HG03469 (cell line): ENCODE data around the gene WSB1.
"Not testable (repeated sequence)": the region's sequence is repeated elsewhere in the genome, so short reads cannot be mapped to it uniquely, and the experiment has no call there.

Experiments used
- ATAC-seq: cut with Tn5 transposase; IDR thresholded peaks from one replicate; pipeline ENCODE4 v1.9.1; 2021; ENCODE audit warnings: mild to moderate bottlenecking, moderate library complexity, moderate number of reproducible peaks; ENCODE audit not compliant: unreplicated experiment

WSB1 gene

GRCh38 chr17:27313301-27313700 is 19.4 kb downstream of the WSB1 start:
- no peak for ATAC-seq

- no peak for ATAC-seq
Observed at GRCh38 chr17:27315322-27315721, 21.4 kb downstream of the WSB1 start.

GRCh38 chr17:27315796-27316465 is 22.0 kb downstream of the WSB1 start:
- no peak for ATAC-seq

- no peak for ATAC-seq
Observed at GRCh38 chr17:27318228-27318627, 24.3 kb downstream of the WSB1 start.

GRCh38 chr17:27318633-27319032 is 24.7 kb downstream of the WSB1 start:
- no peak for ATAC-seq

- ATAC-seq: no peak
Observed at GRCh38 chr17:27319541-27320221, 25.8 kb downstream of the WSB1 start.

GRCh38 chr17:27320222-27320560 is 26.3 kb downstream of the WSB1 start:
- ATAC-seq: no peak

- ATAC-seq: no peak
Observed at GRCh38 chr17:27321372-27321771, 27.5 kb downstream of the WSB1 start.

GRCh38 chr17:27322026-27322425 is 28.1 kb downstream of the WSB1 start:
- no peak for ATAC-seq

- ATAC-seq: no peak
Observed at GRCh38 chr17:27322690-27323508, 29.0 kb downstream of the WSB1 start.

- no peak for ATAC-seq
Observed at GRCh38 chr17:27323538-27324215, 29.8 kb downstream of the WSB1 start.

- no peak for ATAC-seq
Observed at GRCh38 chr17:27324771-27325339, 30.9 kb downstream of the WSB1 start.

GRCh38 chr17:27326051-27326450 is 32.1 kb downstream of the WSB1 start:
- no peak for ATAC-seq

GRCh38 chr17:27326585-27326984 is 32.7 kb downstream of the WSB1 start:
- ATAC-seq: no peak

GRCh38 chr17:27327397-27327796 is 33.5 kb downstream of the WSB1 start:
- no peak for ATAC-seq

- ATAC-seq: no peak
Observed at GRCh38 chr17:27327871-27328270, 34.0 kb downstream of the WSB1 start.

GRCh38 chr17:27328686-27329085 is 34.8 kb downstream of the WSB1 start:
- not testable (repeated sequence) for ATAC-seq

- no peak for ATAC-seq
Observed at GRCh38 chr17:27329146-27329805, 35.4 kb downstream of the WSB1 start.

GRCh38 chr17:27332047-27332393 is 38.1 kb downstream of the WSB1 start:
- no peak for ATAC-seq
